Measurements from ENCODE around the gene SLC51A. TPM values are rescaled to one million over a fixed set of nuclear protein-coding genes. Genes with fewer than 3 reads are reported as not detected.

Gene SLC51A
- total and polyA plus RNA-seq, 2 of the 13 experiments (the other 11 are each of a cell fraction or from before 2014, with no cell fraction given), result 4.3 to 48.8 TPM

DNA sequence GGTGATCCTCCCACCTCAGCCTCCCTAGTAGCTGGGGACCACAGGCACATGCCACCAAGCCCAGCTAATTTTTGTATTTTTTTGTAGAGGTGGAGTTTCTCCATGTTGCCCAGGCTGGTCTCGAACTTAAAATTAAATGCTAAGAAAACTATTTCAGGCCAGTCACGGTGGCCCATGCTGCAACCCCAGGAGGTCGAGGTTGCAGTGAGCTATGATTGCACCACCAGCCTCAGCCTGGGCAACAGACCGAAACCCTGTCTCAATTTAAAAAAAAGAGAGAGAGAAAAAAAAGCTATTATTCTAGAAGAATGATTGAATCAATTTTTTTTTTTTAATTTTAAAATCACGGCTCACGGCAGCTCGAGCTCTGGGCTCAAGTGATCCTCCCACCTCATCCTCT lies 4.7 kb downstream of the SLC51A start:
- no peak for ATAC-seq
- no peak for FAIRE-seq
- Histone ChIP-seq H4K20me1 (ENCODE audit: insufficient read depth, low read length) (no peaks in the 10 kb centered on the region), H3K27ac (ENCODE audit: extremely low read length, insufficient read depth, low read length) (no peak overlapping the region), H2AFZ (ENCODE audit: low read length) (no peak overlapping the region), H3K9me3 (ENCODE audit: low read length) (no peaks in the 10 kb centered on the region), H3K4me1 (ENCODE audit: insufficient read depth, low read length) (peaks cover 52% of the 10 kb centered on the region), H3K4me3 (replicated peaks in 1 of 3; ENCODE audit: insufficient read depth in 1 of 3, low read depth in 2 of 3, low read length in 3 of 3) (no peak overlapping the region), H3K9ac (ENCODE audit: insufficient read depth, low read depth, low read length) (no peak overlapping the region), H3K79me2 (ENCODE audit: insufficient read depth, low read length) (no peaks in the 10 kb centered on the region), H3K36me3 (replicated peaks in 1 of 2; ENCODE audit: control insufficient read depth in 1 of 2, insufficient read depth in 2 of 2, low read length in 2 of 2) (no peaks in the 10 kb centered on the region), H3K27me3 (ENCODE audit: control insufficient read depth in 1 of 2, insufficient read depth in 2 of 2, low read length in 2 of 2) (no peaks in the 10 kb centered on the region; a peak in 1 of 5 replicates), H3K4me2 (ENCODE audit: low read depth, low read length) (no peak overlapping the region)
- no peak for DNase-seq (ENCODE audit: low spot score)
- BruUV-seq (replicated peaks), result no TSS peak
- TF ChIP-seq, protein P1, sequence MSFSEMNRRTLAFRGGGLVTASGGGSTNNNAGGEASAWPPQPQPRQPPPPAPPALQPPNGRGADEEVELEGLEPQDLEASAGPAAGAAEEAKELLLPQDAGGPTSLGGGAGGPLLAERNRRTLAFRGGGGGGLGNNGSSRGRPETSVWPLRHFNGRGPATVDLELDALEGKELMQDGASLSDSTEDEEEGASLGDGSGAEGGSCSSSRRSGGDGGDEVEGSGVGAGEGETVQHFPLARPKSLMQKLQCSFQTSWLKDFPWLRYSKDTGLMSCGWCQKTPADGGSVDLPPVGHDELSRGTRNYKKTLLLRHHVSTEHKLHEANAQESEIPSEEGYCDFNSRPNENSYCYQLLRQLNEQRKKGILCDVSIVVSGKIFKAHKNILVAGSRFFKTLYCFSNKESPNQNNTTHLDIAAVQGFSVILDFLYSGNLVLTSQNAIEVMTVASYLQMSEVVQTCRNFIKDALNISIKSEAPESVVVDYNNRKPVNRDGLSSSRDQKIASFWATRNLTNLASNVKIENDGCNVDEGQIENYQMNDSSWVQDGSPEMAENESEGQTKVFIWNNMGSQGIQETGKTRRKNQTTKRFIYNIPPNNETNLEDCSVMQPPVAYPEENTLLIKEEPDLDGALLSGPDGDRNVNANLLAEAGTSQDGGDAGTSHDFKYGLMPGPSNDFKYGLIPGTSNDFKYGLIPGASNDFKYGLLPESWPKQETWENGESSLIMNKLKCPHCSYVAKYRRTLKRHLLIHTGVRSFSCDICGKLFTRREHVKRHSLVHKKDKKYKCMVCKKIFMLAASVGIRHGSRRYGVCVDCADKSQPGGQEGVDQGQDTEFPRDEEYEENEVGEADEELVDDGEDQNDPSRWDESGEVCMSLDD (CRISPR knock-in tag; IDR thresholded peaks at IDR 0.05; ENCODE audit: borderline replicate concordance), result no peak
- TF ChIP-seq ZNF143 (CRISPR knock-in tag; IDR thresholded peaks at IDR 0.05) (no peak), CEBPG (CRISPR knock-in tag; IDR thresholded peaks at IDR 0.05) (no peak), TAF15 (IDR thresholded peaks at IDR 0.05; ENCODE audit: low read depth, low read length, poor library complexity, severe bottlenecking) (no peak), ZNF850 (CRISPR knock-in tag; conservative IDR thresholded peaks at IDR 0.05) (no peak), NR3C1 (CRISPR knock-in tag; IDR thresholded peaks at IDR 0.05) (no peak), CBX2 (IDR thresholded peaks at IDR 0.05; ENCODE audit: low read depth, low read length) (no peak), CBX2 (CRISPR knock-in tag; IDR thresholded peaks at IDR 0.05; ENCODE audit: low read depth) (no peak), MIXL1 (CRISPR knock-in tag; IDR thresholded peaks at IDR 0.05) (no peak), SALL1 (CRISPR knock-in tag; IDR thresholded peaks at IDR 0.05) (no peak)
- TF ChIP-seq, protein P2, sequence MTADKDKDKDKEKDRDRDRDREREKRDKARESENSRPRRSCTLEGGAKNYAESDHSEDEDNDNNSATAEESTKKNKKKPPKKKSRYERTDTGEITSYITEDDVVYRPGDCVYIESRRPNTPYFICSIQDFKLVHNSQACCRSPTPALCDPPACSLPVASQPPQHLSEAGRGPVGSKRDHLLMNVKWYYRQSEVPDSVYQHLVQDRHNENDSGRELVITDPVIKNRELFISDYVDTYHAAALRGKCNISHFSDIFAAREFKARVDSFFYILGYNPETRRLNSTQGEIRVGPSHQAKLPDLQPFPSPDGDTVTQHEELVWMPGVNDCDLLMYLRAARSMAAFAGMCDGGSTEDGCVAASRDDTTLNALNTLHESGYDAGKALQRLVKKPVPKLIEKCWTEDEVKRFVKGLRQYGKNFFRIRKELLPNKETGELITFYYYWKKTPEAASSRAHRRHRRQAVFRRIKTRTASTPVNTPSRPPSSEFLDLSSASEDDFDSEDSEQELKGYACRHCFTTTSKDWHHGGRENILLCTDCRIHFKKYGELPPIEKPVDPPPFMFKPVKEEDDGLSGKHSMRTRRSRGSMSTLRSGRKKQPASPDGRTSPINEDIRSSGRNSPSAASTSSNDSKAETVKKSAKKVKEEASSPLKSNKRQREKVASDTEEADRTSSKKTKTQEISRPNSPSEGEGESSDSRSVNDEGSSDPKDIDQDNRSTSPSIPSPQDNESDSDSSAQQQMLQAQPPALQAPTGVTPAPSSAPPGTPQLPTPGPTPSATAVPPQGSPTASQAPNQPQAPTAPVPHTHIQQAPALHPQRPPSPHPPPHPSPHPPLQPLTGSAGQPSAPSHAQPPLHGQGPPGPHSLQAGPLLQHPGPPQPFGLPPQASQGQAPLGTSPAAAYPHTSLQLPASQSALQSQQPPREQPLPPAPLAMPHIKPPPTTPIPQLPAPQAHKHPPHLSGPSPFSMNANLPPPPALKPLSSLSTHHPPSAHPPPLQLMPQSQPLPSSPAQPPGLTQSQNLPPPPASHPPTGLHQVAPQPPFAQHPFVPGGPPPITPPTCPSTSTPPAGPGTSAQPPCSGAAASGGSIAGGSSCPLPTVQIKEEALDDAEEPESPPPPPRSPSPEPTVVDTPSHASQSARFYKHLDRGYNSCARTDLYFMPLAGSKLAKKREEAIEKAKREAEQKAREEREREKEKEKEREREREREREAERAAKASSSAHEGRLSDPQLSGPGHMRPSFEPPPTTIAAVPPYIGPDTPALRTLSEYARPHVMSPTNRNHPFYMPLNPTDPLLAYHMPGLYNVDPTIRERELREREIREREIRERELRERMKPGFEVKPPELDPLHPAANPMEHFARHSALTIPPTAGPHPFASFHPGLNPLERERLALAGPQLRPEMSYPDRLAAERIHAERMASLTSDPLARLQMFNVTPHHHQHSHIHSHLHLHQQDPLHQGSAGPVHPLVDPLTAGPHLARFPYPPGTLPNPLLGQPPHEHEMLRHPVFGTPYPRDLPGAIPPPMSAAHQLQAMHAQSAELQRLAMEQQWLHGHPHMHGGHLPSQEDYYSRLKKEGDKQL (CRISPR knock-in tag; IDR thresholded peaks at IDR 0.05; ENCODE audit: low read depth), result no peak
- TF ChIP-seq, protein P3, sequence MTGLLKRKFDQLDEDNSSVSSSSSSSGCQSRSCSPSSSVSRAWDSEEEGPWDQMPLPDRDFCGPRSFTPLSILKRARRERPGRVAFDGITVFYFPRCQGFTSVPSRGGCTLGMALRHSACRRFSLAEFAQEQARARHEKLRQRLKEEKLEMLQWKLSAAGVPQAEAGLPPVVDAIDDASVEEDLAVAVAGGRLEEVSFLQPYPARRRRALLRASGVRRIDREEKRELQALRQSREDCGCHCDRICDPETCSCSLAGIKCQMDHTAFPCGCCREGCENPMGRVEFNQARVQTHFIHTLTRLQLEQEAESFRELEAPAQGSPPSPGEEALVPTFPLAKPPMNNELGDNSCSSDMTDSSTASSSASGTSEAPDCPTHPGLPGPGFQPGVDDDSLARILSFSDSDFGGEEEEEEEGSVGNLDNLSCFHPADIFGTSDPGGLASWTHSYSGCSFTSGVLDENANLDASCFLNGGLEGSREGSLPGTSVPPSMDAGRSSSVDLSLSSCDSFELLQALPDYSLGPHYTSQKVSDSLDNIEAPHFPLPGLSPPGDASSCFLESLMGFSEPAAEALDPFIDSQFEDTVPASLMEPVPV (CRISPR knock-in tag; IDR thresholded peaks at IDR 0.05), result no peak
- 91% methylated on average over 7 of the region's 7 CpGs for WGBS (ENCODE audit: low lambda C conversion rate)
- in situ Hi-C loops (cut with HindIII; ENCODE audit: extremely low pct_ligation_motif_present, low pct_unique_long_range_greater_than_20kb) (no loop called here), intact Hi-C loops (cut with micrococcal nuclease; ENCODE audit: unreplicated experiment) (no loop called here)
- ChIA-PET CTCF (ENCODE audit: low intra/inter-chr PET ratio, low total read pairs) (no interaction called here), POLR2A (no interaction called here)
